Kidney (tissue), 14 donors: ENCODE results near the gene ANXA11. TPM values are rescaled to one million over a fixed set of nuclear protein-coding genes. Genes with fewer than 3 reads are reported as not detected.

Experiments
- DNase-seq, 5 donors: peaks; one replicate each; pipeline ENCODE4 v3.0.0-alpha.2; 2013 to 2020
- FAIRE-seq: peaks from 2 replicates; lab custom pipeline; 2012; peaks lifted over from hg19 to GRCh38; lab: Jason Lieb, UNC
- H3K27ac ChIP-seq, 2 donors: one replicate each; pipeline ENCODE4 v1.7.0; 2013; ENCODE audit warnings: low read depth in 2 of 2, low read length in 2 of 2, inconsistent platforms in 1 of 2
- H3K27me3 ChIP-seq: one replicate; pipeline ENCODE4 v1.7.1; 2013; ENCODE audit warnings: low read length, inconsistent platforms; ENCODE audit not compliant: control insufficient read depth, insufficient read depth
- H3K36me3 ChIP-seq, 3 donors: one replicate each; pipeline versions ENCODE4 v1.7.0 to v1.7.1; 2013; ENCODE audit warnings: low read length in 3 of 3, control low read depth in 1 of 3, inconsistent platforms in 1 of 3; ENCODE audit not compliant: insufficient read depth in 3 of 3, control insufficient read depth in 2 of 3
- H3K4me1 ChIP-seq, 3 donors: one replicate each; pipeline versions ENCODE4 v1.7.0 to v1.7.1; 2013; ENCODE audit warnings: low read length in 3 of 3, inconsistent platforms in 1 of 3, low read depth in 1 of 3; ENCODE audit not compliant: control insufficient read depth in 2 of 3, insufficient read depth in 2 of 3
- H3K4me3 ChIP-seq, 3 donors: one replicate each; pipeline versions ENCODE4 v1.7.0 to v1.8.1; 2013; ENCODE audit warnings: low read length in 3 of 3, control low read depth in 1 of 3, inconsistent platforms in 1 of 3
- H3K9ac ChIP-seq, 3 donors: one replicate each; pipeline versions ENCODE4 v1.7.0 to v1.7.1; 2013; ENCODE audit warnings: low read length in 3 of 3, control low read depth in 1 of 3, inconsistent platforms in 1 of 3
- H3K9me3 ChIP-seq, 3 donors: one replicate each; pipeline versions ENCODE4 v1.7.0 to v1.7.1; 2013; ENCODE audit warnings: low read length in 3 of 3, control low read depth in 1 of 3, inconsistent platforms in 1 of 3; ENCODE audit not compliant: control insufficient read depth in 2 of 3, insufficient read depth in 1 of 3
- intact Hi-C: fragments of 100-400 bp; cut with DNase I; formaldehyde crosslinking; loops from one replicate; pipeline ENCODE4 v1.11.1; 2022
- polyA plus RNA-seq: library from polyadenylated mRNA; stranded (reverse); fragments of 350-450 nt; fragmentation: Illumina TruSeq; extraction: RNeasy Lipid Tissue Mini Kit (QIAGEN cat#74804); gene quantifications from one replicate; pipeline ENCODE4 v1.2.3, GENCODE V29; 2014; ENCODE audit warnings: low read depth, low replicate concordance; ENCODE audit not compliant: insufficient read depth
- total RNA-seq: library from RNA; stranded (reverse); fragmentation: NEBNext Ultra II Directional; extraction: Animal tissue kit (Norgen Biotek cat#: 25700); gene quantifications from one replicate; pipeline ENCODE4 v1.2.1, GENCODE V29; 2021
- TF ChIP-seq, protein P1 (sequence below): IDR thresholded peaks from 3 replicates; pipeline ENCODE4 v1.5.1; 2012; ENCODE audit warnings: mild to moderate bottlenecking, moderate library complexity, borderline replicate concordance; ENCODE audit not compliant: insufficient read depth; ENCODE audit errors: extremely low read depth
- donor health status: control.
- donor health status: control.
- donor health status: control.
- donor health status: control.
- donor health status: control.
- donor health status: DM: yes; HTN: yes; CAD: no.
- donor health status: Normal renal cell carcinoma (clear cell type).

ANXA11 gene
- total and polyA plus RNA-seq, 2 donors from 2014 or later, result 435 to 543 TPM

- H3K4me3 ChIP-seq, result no peak overlapping the region
- H3K9me3 ChIP-seq, result no peaks in the 10 kb centered on the region
- H3K36me3 ChIP-seq, result peaks cover 0 to 21% (median 13%) of the 10 kb centered on the region in 3 donors
- no peaks in the 10 kb centered on the region for H3K27me3 ChIP-seq
- FAIRE-seq (no peak), DNase-seq (peak in 1 of 5 donors; percentile 28)
- H3K27ac ChIP-seq, result no peak overlapping the region
- intact Hi-C loops, result no loop called here
- TF ChIP-seq, protein P1, sequence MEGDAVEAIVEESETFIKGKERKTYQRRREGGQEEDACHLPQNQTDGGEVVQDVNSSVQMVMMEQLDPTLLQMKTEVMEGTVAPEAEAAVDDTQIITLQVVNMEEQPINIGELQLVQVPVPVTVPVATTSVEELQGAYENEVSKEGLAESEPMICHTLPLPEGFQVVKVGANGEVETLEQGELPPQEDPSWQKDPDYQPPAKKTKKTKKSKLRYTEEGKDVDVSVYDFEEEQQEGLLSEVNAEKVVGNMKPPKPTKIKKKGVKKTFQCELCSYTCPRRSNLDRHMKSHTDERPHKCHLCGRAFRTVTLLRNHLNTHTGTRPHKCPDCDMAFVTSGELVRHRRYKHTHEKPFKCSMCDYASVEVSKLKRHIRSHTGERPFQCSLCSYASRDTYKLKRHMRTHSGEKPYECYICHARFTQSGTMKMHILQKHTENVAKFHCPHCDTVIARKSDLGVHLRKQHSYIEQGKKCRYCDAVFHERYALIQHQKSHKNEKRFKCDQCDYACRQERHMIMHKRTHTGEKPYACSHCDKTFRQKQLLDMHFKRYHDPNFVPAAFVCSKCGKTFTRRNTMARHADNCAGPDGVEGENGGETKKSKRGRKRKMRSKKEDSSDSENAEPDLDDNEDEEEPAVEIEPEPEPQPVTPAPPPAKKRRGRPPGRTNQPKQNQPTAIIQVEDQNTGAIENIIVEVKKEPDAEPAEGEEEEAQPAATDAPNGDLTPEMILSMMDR, result no peak
- peak overlapping the region in 1 of 3 donors; percentile 12 for H3K9ac ChIP-seq
- peaks cover 0 to 11% (median 0%) of the 10 kb centered on the region in 3 donors for H3K4me1 ChIP-seq
Observed at GRCh38 chr10:80174641-80175395, 30.5 kb downstream of the ANXA11 start.

DNA sequence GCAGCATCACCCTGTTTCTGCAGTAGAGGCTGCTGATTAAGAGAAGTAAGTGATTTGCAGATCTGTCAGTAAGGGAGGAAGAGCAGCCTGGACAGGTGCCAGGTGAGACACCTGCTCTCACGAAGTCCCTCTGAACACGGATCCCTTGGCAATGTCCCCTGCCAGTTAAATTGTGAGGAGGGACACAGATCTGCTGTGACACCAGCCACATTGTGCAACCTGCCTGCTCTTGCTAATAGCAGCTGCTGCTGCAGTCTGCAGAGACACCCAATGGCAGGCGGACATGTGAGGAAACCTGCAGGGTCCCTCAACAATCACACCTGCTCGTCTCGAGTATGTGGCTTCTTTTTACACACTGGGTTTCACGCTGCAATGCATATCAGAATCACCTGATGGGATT is 31.9 kb downstream of the ANXA11 start:
- Histone ChIP-seq H3K4me3 (no peak overlapping the region), H3K27me3 (no peaks in the 10 kb centered on the region), H3K27ac (no peak overlapping the region), H3K9me3 (no peaks in the 10 kb centered on the region), H3K36me3 (peaks cover 2 to 21% (median 13%) of the 10 kb centered on the region in 3 donors), H3K4me1 (peaks cover 0 to 8% (median 0%) of the 10 kb centered on the region in 3 donors), H3K9ac (no peak overlapping the region)
- no peak for DNase-seq
- TF ChIP-seq, protein P1, result no peak
- FAIRE-seq, result no peak
- intact Hi-C loops, result no loop called here

- no peak overlapping the region for H3K4me3 ChIP-seq
- H3K9ac ChIP-seq, result no peak overlapping the region
- H3K4me1 ChIP-seq, result peaks cover 0 to 4% (median 0%) of the 10 kb centered on the region in 3 donors
- intact Hi-C loops, result no loop called here
- no peak overlapping the region for H3K27ac ChIP-seq
- no peaks in the 10 kb centered on the region for H3K27me3 ChIP-seq
- no peak for DNase-seq
- no peak for FAIRE-seq
- H3K36me3 ChIP-seq, result peaks cover 2 to 21% (median 13%) of the 10 kb centered on the region in 3 donors
- TF ChIP-seq, protein P1, result no peak
- H3K9me3 ChIP-seq, result no peaks in the 10 kb centered on the region
Observed at GRCh38 chr10:80172896-80173295, 32.4 kb downstream of the ANXA11 start.
